Spleen (tissue), 13 donors: Measurements from ENCODE around the gene DNAJB6. TPM values are rescaled to one million over a fixed set of nuclear protein-coding genes. Genes with fewer than 3 reads are reported as not detected.

Source experiments
- DNase-seq: peaks from one replicate; pipeline ENCODE4 v3.0.0-alpha.2; 2020
- H3K27ac ChIP-seq, 8 donors: fragments of 200-600 bp; sonication (generic) in 7 of 8; 1 replicate in 4 of 8; 2 replicates in 4 of 8; pipeline versions ENCODE4 v1.5.0 to v1.8.0; 2016 to 2021; ENCODE audit warnings: inconsistent platforms in 4 of 8, mild to moderate bottlenecking in 4 of 8, moderate library complexity in 1 of 8
- H3K27me3 ChIP-seq, 7 donors: fragments of 200-600 bp; sonication (generic) in 6 of 7; replicated peaks in 1 of 7; 1 replicate in 4 of 7; 2 replicates in 3 of 7; pipeline versions ENCODE4 v1.5.0 to v1.8.0; 2016 to 2021; ENCODE audit warnings: inconsistent platforms in 3 of 7, mild to moderate bottlenecking in 1 of 7
- H3K36me3 ChIP-seq, 6 donors: fragments of 200-600 bp; sonication (generic) in 5 of 6; 1 replicate in 4 of 6; 2 replicates in 2 of 6; pipeline versions ENCODE4 v1.5.0 to v1.8.0; 2016 to 2021; ENCODE audit warnings: inconsistent platforms in 2 of 6
- H3K4me1 ChIP-seq, 6 donors: fragments of 200-600 bp; sonication (generic) in 5 of 6; 1 replicate in 3 of 6; 2 replicates in 3 of 6; pipeline versions ENCODE4 v1.5.0 to v1.8.0; 2016 to 2021; ENCODE audit warnings: inconsistent platforms in 3 of 6
- H3K4me3 ChIP-seq, 8 donors: fragments of 200-600 bp; sonication (generic) in 7 of 8; 1 replicate in 4 of 8; 2 replicates in 4 of 8; pipeline versions ENCODE4 v1.5.0 to v1.8.0; 2016 to 2021; ENCODE audit warnings: inconsistent platforms in 4 of 8, mild to moderate bottlenecking in 4 of 8, moderate library complexity in 2 of 8
- H3K9me3 ChIP-seq, 8 donors: fragments of 200-600 bp; sonication (generic) in 7 of 8; 1 replicate in 4 of 8; 2 replicates in 4 of 8; pipeline versions ENCODE4 v1.5.0 to v1.8.0; 2016 to 2021; ENCODE audit warnings: inconsistent platforms in 4 of 8
- CTCF ChIP-seq, 11 experiments: fragments of 200-600 bp in 7 of 11; fragments of 450-650 bp in 4 of 11; sonication (generic) in 4 of 11; IDR thresholded peaks in 8 of 11; conservative IDR thresholded peaks in 3 of 11; 1 replicate in 7 of 11; 2 replicates in 4 of 11; pipeline versions ENCODE4 v1.4.0 to v1.8.0; 2016 to 2021; ENCODE audit warnings: antibody characterized with exemption in 11 of 11, inconsistent platforms in 4 of 11, mild to moderate bottlenecking in 1 of 11
- POLR2A ChIP-seq, 3 donors: fragments of 450-650 bp; IDR thresholded peaks; one replicate each; pipeline ENCODE4 v1.5.1; 2017; ENCODE audit warnings: antibody characterized with exemption in 3 of 3, mild to moderate bottlenecking in 1 of 3
- POLR2AphosphoS5 ChIP-seq, 3 donors: sonication (generic); formaldehyde crosslinking; IDR thresholded peaks; one replicate each; pipeline ENCODE4 v1.5.1; 2017; ENCODE audit warnings: antibody characterized with exemption in 3 of 3
- WGBS, 5 donors: extraction: QIAGEN DNeasy Blood & Tissue Kit in 3 of 5; methylation state at CpG; one replicate each; pipeline versions ENCODE4 v1.1.5 to v1.1.7; 2013 to 2018; 5-methylcytosine and 5-hydroxymethylcytosine counted together
- intact Hi-C: fragments of 100-400 bp; cut with DNase I; formaldehyde crosslinking; loops from one replicate; pipeline ENCODE4 v1.15.0; 2023; ENCODE audit warnings: low total_unique reads
- long read RNA-seq, 2 donors: transcript quantifications; one replicate each; lab custom pipeline, GENCODE V29; 2026
- polyA plus RNA-seq, 3 donors: library from polyadenylated mRNA; stranded (reverse); fragments of 200-250 nt; gene quantifications; one replicate each; pipeline ENCODE4 v1.2.1, GENCODE V29; 2013
- total RNA-seq, 7 donors: library from RNA; depleted of rRNA in 3 of 7; stranded (reverse); fragments of >200 nt in 3 of 7; fragmentation: NEBNext Ultra II Directional in 4 of 7; extraction: Animal tissue kit (Norgen Biotek cat#: 25700) in 4 of 7; gene quantifications; one replicate each; pipeline versions ENCODE4 v1.1.0 to v1.2.1, GENCODE V29; 2016 to 2021
- donor health status: healthy with polysubstance abuse.
- donor health status: DM: no; HTN: no; CAD: no; lungs with moderate emphysema.
- donor health status: DM: no; HTN: no; CAD: no.
- donor health status: Bipolar disorder and iron deficiency.
- donor health status: healthy.
- donor health status: DM: no; HTN: no; CAD: no.
- donor health status: DM: yes; HTN: yes; CAD: no.

Gene DNAJB6
- total RNA-seq = 100 to 1,000 TPM in 2 of 7 donors, 10 to 100 TPM in 5; 84.8 to 115 (median 95.9) TPM
- 10 to 100 TPM; 37.7 to 70.8 (median 49.5) TPM for polyA plus RNA-seq
- long read RNA-seq, donor 1, full-length matches to known transcripts = 50 of 50 reads
- long read RNA-seq, donor 1, partial matches to known transcripts = 0 of 50 reads
- long read RNA-seq, donor 1, other reads (novel, unspliced or antisense) = 0 of 50 reads
- long read RNA-seq, donor 2, full-length matches to known transcripts = 25 of 25 reads
- long read RNA-seq, donor 2, partial matches to known transcripts = 0 of 25 reads
- long read RNA-seq, donor 2, other reads (novel, unspliced or antisense) = 0 of 25 reads

GRCh38 chr7:157336383-157337315 lies at the start of gene DNAJB6:
Gene DNAJB6 (plus strand): TSS chr7:157337004. CDS start chr7:157358573, 21,569 bp downstream.
- WGBS, 5 donors = 0 to 1% (median 1%) methylated on average over 30 to 114 of the region's 114 CpGs
- H3K4me3 ChIP-seq = peak within 1 kb of the TSS; percentile 70 to 86 (median 75)
- no peaks in the 10 kb centered on the region for H3K9me3 ChIP-seq
- peak; percentile 96 for DNase-seq
- peak in 1 of 11 experiments; percentile 17 for TF ChIP-seq CTCF (IDR thresholded peaks at IDR 0.05 in 8 of 11, conservative IDR thresholded peaks at IDR 0.05 in 3 of 11)
- peak; percentile 98 to 99 (median 98) for TF ChIP-seq POLR2AphosphoS5 (IDR thresholded peaks at IDR 0.05)
- peak; percentile 61 to 78 (median 67) for TF ChIP-seq POLR2A (IDR thresholded peaks at IDR 0.05)
- no peaks in the 10 kb centered on the region for H3K27me3 ChIP-seq
- H3K27ac ChIP-seq = peak within 1 kb of the TSS; percentile 92 to 99 (median 99)
- intact Hi-C loops = no loop called here
- H3K36me3 ChIP-seq = no peaks in the 10 kb centered on the region
- peaks cover 21 to 65% (median 48%) of the 10 kb centered on the region in 6 donors for H3K4me1 ChIP-seq

DNA sequence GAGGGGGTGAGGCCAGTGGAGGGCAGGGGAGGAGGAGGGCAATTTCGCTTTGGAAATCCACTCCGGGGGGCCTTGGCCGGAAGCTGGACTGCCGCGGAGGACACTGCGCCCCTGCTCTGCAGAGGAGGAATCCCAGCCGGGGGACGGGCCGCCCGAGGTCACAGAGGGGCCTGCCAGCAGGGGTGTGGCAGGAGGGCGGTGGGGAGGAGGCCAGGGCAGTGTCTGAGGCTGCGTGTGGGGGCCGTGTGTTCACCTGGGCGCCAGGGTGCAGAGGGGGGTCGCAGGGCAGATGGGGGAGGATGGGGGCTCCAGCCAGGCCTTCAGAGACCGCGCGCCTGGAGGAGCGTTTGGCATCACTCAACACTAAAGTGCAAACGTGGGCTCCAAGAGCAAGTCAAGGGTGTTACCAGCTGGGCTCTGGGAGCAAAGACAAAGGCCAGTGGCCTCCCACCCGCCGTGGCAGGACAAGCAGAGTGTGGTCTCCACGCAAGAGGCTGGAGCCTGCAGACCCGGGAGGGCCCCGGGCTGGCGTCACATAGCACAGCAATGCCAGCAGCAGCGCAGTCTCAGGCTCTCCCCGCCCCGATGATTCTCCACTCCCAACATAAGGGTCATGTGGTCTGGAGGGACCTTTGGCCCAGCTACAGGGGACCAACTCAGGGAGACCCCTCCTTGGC lies 45.3 kb upstream of the DNAJB6 start:
- Histone ChIP-seq H3K4me3 (no peak overlapping the region), H3K4me1 (no peaks in the 10 kb centered on the region), H3K27ac (no peak overlapping the region), H3K9me3 (no peaks in the 10 kb centered on the region), H3K36me3 (no peaks in the 10 kb centered on the region), H3K27me3 (peaks cover 0 to 15% (median 0%) of the 10 kb centered on the region in 7 donors)
- DNase-seq = no peak
- intact Hi-C loops = no loop called here
- no peak for TF ChIP-seq POLR2AphosphoS5 (IDR thresholded peaks at IDR 0.05)
- TF ChIP-seq POLR2A (IDR thresholded peaks at IDR 0.05) = no peak
- TF ChIP-seq CTCF (IDR thresholded peaks at IDR 0.05 in 8 of 11, conservative IDR thresholded peaks at IDR 0.05 in 3 of 11) = no peak
- 80 to 91% (median 89%) methylated on average over 25 to 29 of the region's 29 CpGs for WGBS, 5 donors

DNA sequence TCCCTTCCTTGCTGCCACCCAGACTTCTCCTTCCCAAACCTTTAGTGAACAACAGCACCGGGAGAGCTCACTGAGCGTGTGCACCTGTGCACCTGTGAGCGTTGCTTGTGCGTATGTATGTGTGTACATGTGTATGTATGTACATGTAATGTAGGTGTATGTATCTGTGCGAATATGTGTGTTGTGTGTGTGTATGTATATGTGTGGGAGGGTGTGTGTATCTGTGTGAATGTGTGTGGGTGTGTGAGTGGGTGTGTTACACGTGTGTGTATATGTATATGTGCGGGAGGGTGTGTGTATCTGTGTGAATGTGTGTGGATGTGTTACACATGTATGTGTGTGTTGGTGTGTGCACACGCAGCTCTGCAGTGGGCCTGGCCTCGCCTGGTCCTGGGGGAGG lies 44.5 kb upstream of the DNAJB6 start:
- Histone ChIP-seq H3K27me3 (peaks cover 0 to 15% (median 0%) of the 10 kb centered on the region in 7 donors), H3K36me3 (no peaks in the 10 kb centered on the region), H3K27ac (no peak overlapping the region), H3K4me1 (no peaks in the 10 kb centered on the region), H3K4me3 (no peak overlapping the region), H3K9me3 (no peaks in the 10 kb centered on the region)
- DNase-seq = no peak
- TF ChIP-seq POLR2A (IDR thresholded peaks at IDR 0.05) (no peak), POLR2AphosphoS5 (IDR thresholded peaks at IDR 0.05) (no peak), CTCF (IDR thresholded peaks at IDR 0.05 in 8 of 11, conservative IDR thresholded peaks at IDR 0.05 in 3 of 11) (no peak)
- intact Hi-C loops = no loop called here
- WGBS, 5 donors = 90 to 94% (median 91%) methylated on average over 9 of the region's 9 CpGs
